T-cell (primary cell): ENCODE results near the gene HLA-DPB1. TPM values are rescaled to one million over a fixed set of nuclear protein-coding genes. Genes with fewer than 3 reads are reported as not detected.
"Not testable (repeated sequence)": the region's sequence is repeated elsewhere in the genome, so short reads cannot be mapped to it uniquely, and the experiment has no call there.

ENCODE experiments used
- ATAC-seq, 4 experiments: fragments of 200-7000 bp in 3 of 4; fragments of 150-1000 bp in 1 of 4; cut with Tn5 transposase; replicated peaks in 1 of 4; 1 replicate in 3 of 4; 2 replicates in 1 of 4; pipeline ENCODE4 v1.10.0; 2021; ENCODE audit warnings: moderate library complexity in 3 of 4, mild to moderate bottlenecking in 2 of 4, moderate number of reproducible peaks in 1 of 4
- CTCF ChIA-PET, 2 donors: fragments of 300-600 bp; sonication (Branson Sonifier 250); formaldehyde crosslinking; loops; one replicate each; lab custom pipeline; 2022; ENCODE audit warnings: antibody characterized with exemption in 2 of 2; lab: Charles Lee
- POLR2A ChIA-PET, 2 donors: fragments of 300-600 bp; sonication (Branson Sonifier 250); formaldehyde crosslinking; loops; one replicate each; lab custom pipeline; 2022; ENCODE audit warnings: antibody characterized with exemption in 2 of 2; lab: Charles Lee
- DNase-seq, 35 experiments: peaks; one replicate each; pipeline versions ENCODE4 v3.0.0 to v3.0.0-alpha.2; 2013 to 2023
- H3K27ac ChIP-seq: one replicate; pipeline ENCODE4 v1.5.1; 2013; ENCODE audit warnings: low read length
- H3K27me3 ChIP-seq, 2 experiments: replicated peaks in 1 of 2; 1 replicate in 1 of 2; 2 replicates in 1 of 2; pipeline versions ENCODE4 v1.6.1 to v1.7.0; 2013; ENCODE audit warnings: low read length in 1 of 2, mixed read lengths in 1 of 2; ENCODE audit not compliant: control insufficient read depth in 2 of 2, insufficient read depth in 2 of 2; ENCODE audit errors: extremely low read depth in 1 of 2
- H3K36me3 ChIP-seq, 2 donors: 1 replicate in 1 of 2; 2 replicates in 1 of 2; pipeline versions ENCODE4 v1.6.1 to v1.7.0; 2013; ENCODE audit warnings: low read length in 1 of 2; ENCODE audit not compliant: control insufficient read depth in 2 of 2, insufficient read depth in 1 of 2; ENCODE audit errors: extremely low read depth in 1 of 2
- H3K4me1 ChIP-seq, 2 experiments: 1 replicate in 1 of 2; 2 replicates in 1 of 2; pipeline versions ENCODE4 v1.6.1 to v1.7.0; 2013; ENCODE audit warnings: low read length in 2 of 2, mixed read lengths in 1 of 2; ENCODE audit not compliant: insufficient read depth in 2 of 2, control insufficient read depth in 1 of 2; ENCODE audit errors: extremely low read depth in 1 of 2
- H3K4me3 ChIP-seq, 2 donors: 1 replicate in 1 of 2; 2 replicates in 1 of 2; pipeline versions ENCODE4 v1.5.1 to v1.7.0; 2013; ENCODE audit warnings: mild to moderate bottlenecking in 2 of 2, low read length in 1 of 2, moderate library complexity in 1 of 2; ENCODE audit not compliant: control insufficient read depth in 1 of 2; ENCODE audit errors: extremely low read depth in 1 of 2
- H3K9me3 ChIP-seq: 2 replicates; pipeline ENCODE4 v1.7.0; 2013
- H3K27ac Mint-ChIP-seq, 2 donors: one replicate each; pipeline ENCODE4 v1.8.0; 2020 to 2021; ENCODE audit warnings: mild to moderate bottlenecking in 2 of 2, mixed read lengths in 2 of 2
- H3K27me3 Mint-ChIP-seq, 2 donors: one replicate each; pipeline ENCODE4 v1.8.0; 2021 to 2022; ENCODE audit warnings: mixed read lengths in 2 of 2
- H3K36me3 Mint-ChIP-seq: one replicate; pipeline ENCODE4 v1.8.0; 2021; ENCODE audit warnings: mixed read lengths
- H3K4me1 Mint-ChIP-seq, 3 donors: one replicate each; pipeline ENCODE4 v1.8.0; 2020 to 2022; ENCODE audit warnings: mixed read lengths in 3 of 3, mild to moderate bottlenecking in 1 of 3
- H3K4me3 Mint-ChIP-seq, 3 donors: one replicate each; pipeline ENCODE4 v1.8.0; 2020 to 2022; ENCODE audit warnings: mild to moderate bottlenecking in 3 of 3, mixed read lengths in 3 of 3, moderate library complexity in 3 of 3
- H3K9me3 Mint-ChIP-seq, 3 donors: one replicate each; pipeline ENCODE4 v1.8.0; 2020 to 2022; ENCODE audit warnings: mixed read lengths in 3 of 3
- WGBS: methylation state at CpG from one replicate; pipeline ENCODE4 v1.1.5; 2013; ENCODE audit warnings: missing lambda C conversion rate; ENCODE audit not compliant: insufficient coverage; 5-methylcytosine and 5-hydroxymethylcytosine counted together
- total RNA-seq, 35 experiments: library from RNA in 6 of 35; stranded (reverse) in 6 of 35; fragments of 120-200 nt in 1 of 35; gene quantifications; one replicate each; pipeline versions ENCODE4 v1.2.1 to v1.2.4 and lab custom pipeline; 2013 to 2026

The HLA-DPB1 gene
- total RNA-seq, 5 donors from 2014 or later (not counting 1 experiment from before 2014, with no cell fraction given), result 41.2 to 78.9 (median 58.4) TPM

DNA sequence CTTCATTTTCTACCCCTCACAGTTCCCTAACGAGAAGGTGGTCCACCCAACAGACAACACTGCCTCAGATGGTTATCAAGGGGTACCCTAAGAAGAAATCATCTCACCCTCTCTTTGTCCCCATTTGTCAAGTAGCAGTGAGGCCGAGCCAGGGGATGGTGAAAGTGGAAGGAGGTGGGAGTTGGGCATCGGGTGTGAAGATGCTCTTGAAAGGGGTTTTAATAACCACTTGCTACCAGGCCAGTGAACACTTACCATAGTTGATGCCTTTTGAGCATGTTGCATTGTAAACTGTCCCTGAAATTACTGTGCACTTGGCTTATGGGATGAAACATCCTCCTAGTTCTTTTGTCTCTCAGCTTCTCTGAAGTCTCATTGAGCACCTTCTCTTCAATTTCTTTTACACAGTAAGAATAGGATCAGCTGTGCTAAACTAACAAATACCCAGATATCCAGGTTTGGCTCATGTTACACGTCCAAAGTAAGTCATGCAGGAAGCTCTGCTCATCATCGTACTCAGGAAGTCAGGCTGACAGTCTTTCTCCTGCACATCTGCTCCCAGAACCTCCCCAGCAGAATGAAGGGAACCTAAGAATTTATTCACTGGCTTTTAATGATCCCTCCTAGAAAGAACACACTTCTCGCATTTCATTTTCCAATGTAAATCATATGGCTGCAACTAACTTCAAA, 13.3 kb downstream of the HLA-DPB1 start:
- Mint-ChIP-seq H3K4me3 (no peak overlapping the region), H3K4me1 (peaks cover 0 to 3% (median 0%) of the 10 kb centered on the region in 3 donors), H3K36me3 (peaks cover 3% of the 10 kb centered on the region), H3K27me3 (peaks cover 5 to 8% of the 10 kb centered on the region in 2 donors), H3K27ac (no peak overlapping the region), H3K9me3 (no peaks in the 10 kb centered on the region)
- peaks cover 0 to 8% of the 10 kb centered on the region in 2 experiments for H3K4me1 ChIP-seq
- ATAC-seq (no peak), DNase-seq (no peak)
- H3K9me3 ChIP-seq, result no peaks in the 10 kb centered on the region
- WGBS, result 57% methylated on average over 1 of the region's 6 CpGs
- H3K36me3 ChIP-seq, result peaks cover 0 to 25% of the 10 kb centered on the region in 2 donors
- CTCF ChIA-PET, result interaction anchor here (0.6 to 1.5 kb wide), 2 partner anchors 19 to 172 kb away, joined by 3 read pairs; no protein-coding TSS in a partner anchor
- H3K4me3 ChIP-seq, result no peak overlapping the region
- peaks cover 0 to 12% of the 10 kb centered on the region in 2 experiments for H3K27me3 ChIP-seq
- POLR2A ChIA-PET, result no interaction called here
- no peak overlapping the region for H3K27ac ChIP-seq

DNA sequence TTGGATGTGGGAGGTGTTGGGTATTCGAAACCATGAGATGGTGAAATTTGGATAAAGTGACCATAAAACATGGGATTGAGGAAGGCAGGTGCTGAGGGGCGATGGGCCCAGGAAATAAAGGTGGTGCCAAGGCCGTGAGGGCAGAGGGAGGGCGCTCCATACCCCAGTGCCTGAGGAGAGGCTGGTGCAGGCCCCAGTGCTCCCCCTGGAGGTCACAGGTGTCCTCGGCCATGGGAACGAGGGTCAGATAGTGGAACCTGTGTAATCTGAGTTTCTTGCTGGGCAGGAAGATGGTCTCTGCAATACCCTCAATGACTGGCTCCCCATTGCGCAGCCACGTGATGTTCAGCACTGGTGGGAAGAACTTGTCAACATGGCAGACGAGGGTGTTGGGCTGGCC, 16.2 kb downstream of the HLA-DPB1 start:
- peaks cover 0 to 30% of the 10 kb centered on the region in 2 experiments for H3K27me3 ChIP-seq
- ChIA-PET CTCF (no interaction called here), POLR2A (no interaction called here)
- H3K27me3 Mint-ChIP-seq, result peaks cover 22 to 23% of the 10 kb centered on the region in 2 donors
- no peaks in the 10 kb centered on the region for H3K9me3 Mint-ChIP-seq
- no peaks in the 10 kb centered on the region for H3K9me3 ChIP-seq
- no peak overlapping the region for H3K27ac ChIP-seq
- H3K4me1 Mint-ChIP-seq, result peaks cover 0 to 5% (median 0%) of the 10 kb centered on the region in 3 donors
- H3K27ac Mint-ChIP-seq, result no peak overlapping the region
- peaks cover 0 to 8% of the 10 kb centered on the region in 2 experiments for H3K4me1 ChIP-seq
- H3K36me3 ChIP-seq, result peaks cover 0 to 2% of the 10 kb centered on the region in 2 donors
- 35% methylated on average over 9 of the region's 9 CpGs for WGBS
- no peak overlapping the region for H3K4me3 Mint-ChIP-seq
- H3K36me3 Mint-ChIP-seq, result no peaks in the 10 kb centered on the region
- H3K4me3 ChIP-seq, result no peak overlapping the region
- peak in 3 of 4 experiments; percentile 76 to 85 (median 78) for ATAC-seq
- DNase-seq, result peak in 27 of 35 experiments; percentile 15 to 76 (median 39)

DNA sequence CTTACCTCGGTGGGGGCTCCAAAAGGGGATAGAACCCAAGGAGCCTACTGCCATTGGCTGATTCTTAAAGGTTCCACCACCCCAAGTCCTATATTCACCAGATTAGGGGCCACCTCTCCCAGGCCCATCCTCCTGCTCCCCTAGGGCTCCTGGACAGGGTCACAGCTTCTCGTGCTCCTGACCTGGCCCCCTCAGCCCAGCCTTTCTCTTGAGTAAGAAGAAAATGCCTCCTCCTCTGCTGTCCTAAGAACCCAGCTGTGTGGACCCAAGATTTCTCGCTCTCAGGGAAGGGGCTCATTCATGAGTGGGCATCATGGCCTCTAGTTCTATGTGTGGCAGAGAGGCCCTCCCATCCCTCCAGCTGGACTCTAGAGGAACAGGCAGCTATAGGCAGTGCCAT, 16.6 kb downstream of the HLA-DPB1 start:
- 100% methylated on average over 2 of the region's 3 CpGs for WGBS
- POLR2A ChIA-PET, result no interaction called here

DNA sequence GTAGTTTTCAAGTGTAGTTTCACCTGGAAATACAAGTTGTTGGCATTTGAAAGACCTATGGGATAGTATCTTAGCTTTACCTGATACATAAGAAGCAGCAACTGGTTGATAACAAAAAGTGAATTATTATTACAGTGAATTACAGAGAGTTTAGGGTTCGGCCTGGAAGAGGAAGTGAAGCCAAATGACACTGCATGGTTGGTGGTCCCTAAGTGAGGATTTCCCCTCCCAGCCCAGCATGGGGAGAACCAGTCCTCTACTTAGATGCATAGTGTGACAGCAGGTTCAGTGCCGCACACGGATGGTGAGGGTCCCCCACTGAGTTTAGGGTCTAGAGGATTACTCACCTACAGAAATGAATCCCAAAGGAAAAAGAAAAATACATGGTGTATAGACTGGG, 18.1 kb downstream of the HLA-DPB1 start:
- Histone ChIP-seq H3K4me1 (peaks cover 0 to 8% of the 10 kb centered on the region in 2 experiments), H3K27me3 (peaks cover 0 to 35% of the 10 kb centered on the region in 2 experiments), H3K36me3 (no peaks in the 10 kb centered on the region), H3K9me3 (no peaks in the 10 kb centered on the region), H3K4me3 (no peak overlapping the region), H3K27ac (no peak overlapping the region)
- POLR2A ChIA-PET, result no interaction called here
- no peak for DNase-seq
- no CpG with 5 or more reads among the region's 3 CpGs for WGBS
- CTCF ChIA-PET, result interaction anchor here in 1 of 2 donors (0.6 kb wide), 1 partner anchor 153 kb away, joined by 3 read pairs; no protein-coding TSS in a partner anchor
- peaks cover 9% of the 10 kb centered on the region for H3K36me3 Mint-ChIP-seq
- no peak overlapping the region for H3K27ac Mint-ChIP-seq
- peaks cover 0 to 5% (median 0%) of the 10 kb centered on the region in 3 donors for H3K4me1 Mint-ChIP-seq
- H3K4me3 Mint-ChIP-seq, result no peak overlapping the region
- H3K27me3 Mint-ChIP-seq, result peaks cover 25 to 37% of the 10 kb centered on the region in 2 donors
- peaks cover 0 to 16% (median 11%) of the 10 kb centered on the region in 3 donors for H3K9me3 Mint-ChIP-seq
- ATAC-seq, result no peak

More for the DNA sequence above, 16.6 kb downstream of the HLA-DPB1 start:
- DNase-seq (no peak), ATAC-seq (no peak)
- Mint-ChIP-seq H3K27me3 (peaks cover 22 to 26% of the 10 kb centered on the region in 2 donors), H3K36me3 (peaks cover 1% of the 10 kb centered on the region), H3K4me3 (no peak overlapping the region), H3K4me1 (peaks cover 0 to 5% (median 0%) of the 10 kb centered on the region in 3 donors), H3K9me3 (peaks cover 0 to 2% (median 0%) of the 10 kb centered on the region in 3 donors), H3K27ac (no peak overlapping the region)
- Histone ChIP-seq H3K4me3 (no peak overlapping the region), H3K4me1 (peaks cover 0 to 8% of the 10 kb centered on the region in 2 experiments), H3K36me3 (no peaks in the 10 kb centered on the region), H3K27me3 (peaks cover 0 to 35% of the 10 kb centered on the region in 2 experiments), H3K9me3 (no peaks in the 10 kb centered on the region), H3K27ac (no peak overlapping the region)
- CTCF ChIA-PET, result no interaction called here

DNA sequence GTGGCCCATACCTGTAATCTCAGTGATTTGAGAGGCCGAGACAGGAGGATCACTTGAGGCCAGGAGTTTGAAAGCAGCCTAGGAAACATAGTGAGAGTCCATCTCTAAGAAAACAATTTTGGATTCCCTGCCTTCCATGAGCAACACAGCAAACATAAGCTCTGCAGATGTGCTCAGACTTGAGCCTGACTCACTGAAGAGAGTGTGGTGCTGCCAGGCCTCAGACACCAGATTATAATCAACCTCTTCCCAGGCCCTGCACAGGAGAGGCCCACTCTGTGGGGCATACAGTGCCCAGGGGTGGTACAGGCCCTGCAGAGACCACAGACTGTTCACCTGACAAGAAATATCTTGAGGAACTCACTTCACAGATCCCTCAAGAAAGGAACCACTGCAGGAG, 19.9 kb downstream of the HLA-DPB1 start:
- peaks cover 9% of the 10 kb centered on the region for H3K36me3 Mint-ChIP-seq
- Histone ChIP-seq H3K27me3 (peaks cover 0 to 35% of the 10 kb centered on the region in 2 experiments), H3K9me3 (no peaks in the 10 kb centered on the region), H3K4me3 (no peak overlapping the region), H3K4me1 (peaks cover 0 to 8% of the 10 kb centered on the region in 2 experiments), H3K36me3 (no peaks in the 10 kb centered on the region), H3K27ac (no peak overlapping the region)
- peaks cover 0 to 5% (median 0%) of the 10 kb centered on the region in 3 donors for H3K4me1 Mint-ChIP-seq
- H3K4me3 Mint-ChIP-seq, result no peak overlapping the region
- peaks cover 25 to 37% of the 10 kb centered on the region in 2 donors for H3K27me3 Mint-ChIP-seq
- no peak overlapping the region for H3K27ac Mint-ChIP-seq
- DNase-seq (no peak), ATAC-seq (no peak)
- H3K9me3 Mint-ChIP-seq, result peaks cover 0 to 35% (median 25%) of the 10 kb centered on the region in 3 donors
- POLR2A ChIA-PET, result no interaction called here
- CTCF ChIA-PET, result no interaction called here
- WGBS, result no CpG with 5 or more reads among the region's 1 CpG

DNA sequence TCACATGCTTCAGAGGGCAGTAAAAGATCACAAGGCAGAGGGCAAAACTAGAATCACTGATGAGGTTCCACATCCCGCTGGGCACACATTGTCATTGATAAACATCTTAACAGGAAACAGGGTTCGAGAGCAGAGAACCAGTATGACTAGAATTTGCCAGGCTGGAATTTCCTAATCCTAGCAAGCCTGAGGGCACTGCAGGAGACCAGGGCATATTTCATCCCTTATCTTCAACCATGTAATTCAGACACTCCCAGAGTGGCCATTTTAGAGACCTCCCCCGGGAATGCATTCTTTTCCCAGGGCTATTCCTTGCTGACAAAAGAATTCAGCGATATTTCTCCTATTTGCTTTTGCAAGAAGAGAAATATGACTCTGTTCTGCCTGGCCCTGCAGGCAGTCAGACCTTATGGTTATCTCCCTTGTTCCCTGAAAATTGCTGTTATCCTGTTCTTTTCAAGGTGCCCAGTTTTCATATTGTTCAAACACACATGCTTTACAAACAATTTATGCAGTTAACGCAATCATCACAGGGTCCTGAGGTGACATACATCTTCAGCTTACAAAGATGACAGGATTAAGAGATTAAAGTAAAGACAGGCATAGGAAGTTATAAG, 25.4 kb downstream of the HLA-DPB1 start:
- H3K27ac ChIP-seq, POLR2A ChIA-PET, H3K36me3 ChIP-seq, ATAC-seq, H3K36me3 Mint-ChIP-seq, H3K9me3 ChIP-seq, CTCF ChIA-PET, H3K4me1 Mint-ChIP-seq, H3K4me3 Mint-ChIP-seq, H3K4me3 ChIP-seq, H3K4me1 ChIP-seq, DNase-seq, H3K27ac Mint-ChIP-seq: not testable (repeated sequence)
- H3K27me3 ChIP-seq, result peaks cover 0 to 24% of the 10 kb centered on the region in 2 experiments
- H3K9me3 Mint-ChIP-seq, result peaks cover 10 to 51% (median 39%) of the 10 kb centered on the region in 3 donors
- WGBS, result 82% methylated on average over 4 of the region's 5 CpGs
- H3K27me3 Mint-ChIP-seq, result peaks cover 21 to 37% of the 10 kb centered on the region in 2 donors
